GM19328 (cell line): ENCODE results near the gene ITPKA.

Source experiments
- ATAC-seq: cut with Tn5 transposase; IDR thresholded peaks from one replicate; pipeline ENCODE4 v1.9.1; 2021; ENCODE audit warnings: mild to moderate bottlenecking, moderate library complexity; ENCODE audit not compliant: unreplicated experiment

ITPKA gene

DNA sequence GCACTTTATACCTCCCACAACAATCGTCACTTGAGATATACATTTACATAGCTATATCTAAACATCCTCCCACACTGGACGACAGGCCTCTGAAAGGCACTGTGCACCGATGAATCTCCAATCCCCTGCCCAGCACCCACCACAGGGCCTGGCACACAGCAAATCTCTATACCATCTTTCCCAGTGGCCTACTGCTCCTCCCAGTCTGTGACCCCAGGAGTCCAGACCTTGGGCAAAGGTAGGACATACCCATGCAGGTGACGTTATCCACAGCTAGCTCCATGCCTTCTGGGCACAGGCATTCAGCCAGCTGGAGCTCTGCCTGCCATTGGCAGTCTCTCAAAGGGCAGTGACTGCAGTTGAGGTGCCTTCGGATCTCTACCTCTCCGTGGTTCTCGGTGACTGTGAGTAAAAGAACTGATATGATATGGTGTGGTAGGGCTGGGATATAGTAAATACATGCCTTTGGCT lies 14.2 kb downstream of the ITPKA start:
- ATAC-seq, result no peak

DNA sequence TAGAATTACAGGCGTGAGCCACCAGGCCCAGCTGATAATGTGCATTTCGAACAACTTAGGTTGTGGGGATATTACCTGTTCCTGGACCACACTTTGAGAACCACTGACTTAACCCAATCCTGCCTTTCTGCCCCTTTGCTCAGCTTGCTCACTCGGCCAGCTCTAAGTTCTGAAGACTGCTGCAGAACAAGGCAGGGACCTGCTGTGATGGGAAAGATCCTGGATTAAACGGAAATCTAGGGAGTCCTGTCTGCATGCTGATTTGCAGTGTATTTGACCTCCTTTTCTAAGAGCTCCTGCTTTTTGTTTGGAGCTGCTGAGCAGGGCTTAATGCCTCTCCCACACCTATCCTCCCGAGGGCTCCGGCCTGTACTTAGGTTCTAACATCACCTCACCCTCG lies 17.1 kb downstream of the ITPKA start:
- no peak for ATAC-seq

DNA sequence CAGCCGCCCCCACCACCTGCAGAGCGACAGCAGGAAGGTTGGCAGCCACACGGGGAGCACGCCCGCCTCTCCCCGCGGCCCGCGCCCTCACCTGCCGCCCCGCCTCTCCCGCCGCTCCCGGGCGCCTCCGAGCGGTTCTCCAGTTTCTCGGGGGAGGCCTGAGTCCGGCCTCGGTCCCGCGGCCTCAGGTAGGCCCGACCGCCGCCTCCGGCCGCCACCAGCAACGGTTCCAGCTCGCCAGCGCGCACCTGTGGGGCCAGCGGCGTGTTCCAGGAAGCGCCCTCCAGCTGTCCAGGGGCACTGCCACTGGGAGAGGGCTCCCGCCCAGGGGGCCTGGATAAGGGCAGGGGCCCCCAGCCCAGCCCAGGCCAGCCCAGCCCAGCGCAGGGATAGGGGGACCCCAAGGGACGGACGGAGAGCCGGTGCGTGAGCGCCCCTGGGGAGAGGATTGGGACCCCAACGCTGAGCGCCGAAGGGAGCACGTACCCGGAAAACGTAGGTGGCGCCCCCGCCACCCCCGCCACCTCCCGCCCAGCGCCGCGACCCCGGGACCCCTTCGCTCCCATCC lies 17.7 kb downstream of the ITPKA start:
- ATAC-seq, result no peak

GRCh38 chr15:41511899-41512369 lies 18.3 kb downstream of the ITPKA start:
- no peak for ATAC-seq

DNA sequence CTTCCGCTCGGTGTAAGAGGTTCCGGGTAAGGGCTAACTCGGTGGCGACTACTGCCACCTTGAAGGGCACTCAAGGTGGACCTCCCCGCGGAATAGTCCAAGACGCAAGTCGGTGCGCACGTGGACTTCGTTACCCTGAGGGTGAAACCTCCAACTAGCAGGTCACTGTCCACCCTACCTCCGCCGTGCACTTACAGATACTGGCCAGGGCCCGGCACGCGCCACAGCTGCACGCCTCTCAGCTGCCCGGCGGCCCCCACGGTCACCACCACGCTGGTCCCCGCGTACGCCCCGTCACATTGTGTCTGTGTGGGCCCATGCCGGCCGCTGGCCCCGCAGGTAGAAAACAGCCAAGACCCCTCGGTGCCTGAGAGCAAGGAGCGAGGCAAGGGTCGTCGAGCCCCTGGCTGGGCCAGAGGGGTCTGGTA lies 18.9 kb downstream of the ITPKA start:
- no peak for ATAC-seq

DNA sequence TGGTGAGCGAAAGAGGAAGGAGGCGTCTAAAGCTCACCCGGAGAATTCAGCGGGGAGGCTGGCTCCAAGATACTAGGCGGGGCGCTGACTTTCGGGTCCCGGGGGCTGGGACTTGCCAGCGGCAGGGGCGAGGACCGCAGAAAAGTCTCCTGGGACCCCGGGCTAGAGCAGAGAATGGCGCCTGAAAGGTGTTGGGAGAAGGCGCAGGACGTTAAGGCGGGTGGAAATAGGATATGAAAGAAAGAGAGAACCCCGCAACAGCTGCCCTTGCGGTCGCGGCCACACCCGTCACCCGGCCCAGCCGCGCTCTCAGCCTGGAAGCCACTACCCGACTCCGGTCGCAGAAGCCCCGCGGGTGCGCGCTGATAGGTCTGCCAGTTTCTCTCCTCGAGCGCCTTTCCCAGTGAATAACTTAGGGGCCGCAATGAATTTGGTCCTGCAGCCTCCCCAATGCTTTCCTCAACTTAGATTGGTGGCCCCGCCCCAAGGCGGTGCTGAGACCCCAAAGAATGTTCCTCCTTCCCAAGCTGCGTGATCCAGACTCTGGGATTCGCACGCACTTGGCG lies 19.3 kb downstream of the ITPKA start:
- ATAC-seq, result no peak

DNA sequence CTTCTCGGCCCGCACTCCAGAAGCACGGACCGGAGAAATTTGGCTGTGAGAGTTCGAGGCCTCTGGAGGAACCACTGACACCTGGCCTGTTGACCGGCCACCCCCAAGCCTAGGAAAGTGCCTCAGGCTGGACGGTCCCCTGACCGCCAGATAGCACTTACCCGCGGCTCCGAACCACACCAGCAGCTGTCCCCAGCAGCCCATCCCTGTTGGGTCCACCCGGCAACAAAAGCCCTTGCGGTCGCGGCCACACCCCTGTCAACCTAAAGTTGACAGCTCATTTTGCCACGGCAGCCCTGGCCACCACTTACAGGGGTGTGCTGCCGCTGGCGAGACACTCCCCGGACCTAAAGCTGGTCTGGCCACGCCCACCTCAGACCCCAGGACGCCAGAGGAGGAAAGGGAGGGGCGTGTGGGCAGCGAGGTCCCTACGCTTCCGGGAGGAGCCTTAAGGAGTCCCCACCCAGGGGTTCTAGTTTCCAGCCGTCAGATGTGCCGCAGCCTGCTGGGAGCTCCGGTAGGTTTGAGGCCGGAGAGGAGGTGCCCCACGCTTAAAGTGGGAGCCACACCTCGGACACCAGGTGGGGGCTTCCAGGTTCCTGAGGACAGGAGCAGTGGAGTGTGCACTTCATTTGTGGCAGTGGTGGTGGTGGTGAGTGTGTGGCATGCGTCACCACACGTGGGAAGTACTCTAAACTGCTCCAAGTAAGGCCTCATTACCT lies 20.0 kb downstream of the ITPKA start, which contains the start of gene LTK:
Gene LTK (minus strand): TSS at position 322 of the 722 bp plus-strand sequence. CDS start 118 bp downstream, at position 204.
- ATAC-seq, result no peak

DNA sequence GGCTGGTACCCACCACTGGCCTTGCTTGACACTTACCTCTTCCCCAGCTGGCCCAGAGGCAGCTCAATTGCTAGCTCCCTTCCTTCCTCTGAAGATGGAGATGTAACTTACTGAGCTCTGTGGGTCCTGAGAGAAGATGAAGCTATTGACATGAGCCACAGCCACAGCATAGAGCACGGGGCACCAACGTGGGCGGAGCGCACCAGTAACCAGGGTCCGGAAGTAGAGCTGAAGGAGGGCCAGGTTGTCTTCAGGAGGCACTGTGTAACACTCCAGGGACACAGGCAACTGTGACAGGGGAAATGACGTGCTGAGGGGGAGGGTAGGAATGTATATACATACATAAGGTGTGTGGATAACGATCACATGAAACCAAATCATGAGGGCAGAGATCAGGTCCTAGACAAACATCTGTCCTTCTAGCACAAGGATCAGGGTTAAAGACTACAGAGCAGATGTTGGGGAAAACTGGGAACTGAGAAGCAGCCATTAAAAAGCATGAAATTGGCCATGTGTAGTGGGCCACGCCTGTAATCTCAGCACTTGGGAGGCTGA lies 24.3 kb downstream of the ITPKA start:
- no peak for ATAC-seq

GRCh38 chr15:41520636-41521035 lies 27.0 kb downstream of the ITPKA start:
- no peak for ATAC-seq

DNA sequence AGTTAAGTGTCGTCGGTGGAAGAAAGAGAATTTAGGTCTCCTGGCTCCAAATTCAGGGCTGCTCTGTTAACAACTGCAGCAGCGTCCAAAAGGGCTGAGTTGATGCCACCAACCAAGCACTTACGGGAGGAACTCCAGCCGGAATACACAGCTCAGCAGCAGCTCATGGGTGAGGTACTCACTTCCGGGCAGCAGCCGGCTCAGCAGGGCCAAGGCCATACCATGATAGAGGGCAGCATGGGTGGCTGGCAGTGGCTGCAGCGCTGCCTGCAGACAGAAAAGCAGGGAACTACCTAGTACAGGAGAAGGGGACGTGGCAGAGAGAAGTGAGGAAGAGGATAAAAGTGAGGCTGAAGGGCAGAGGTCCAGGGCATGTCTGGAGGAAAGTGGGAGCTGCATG lies 27.9 kb downstream of the ITPKA start:
- ATAC-seq, result no peak

DNA sequence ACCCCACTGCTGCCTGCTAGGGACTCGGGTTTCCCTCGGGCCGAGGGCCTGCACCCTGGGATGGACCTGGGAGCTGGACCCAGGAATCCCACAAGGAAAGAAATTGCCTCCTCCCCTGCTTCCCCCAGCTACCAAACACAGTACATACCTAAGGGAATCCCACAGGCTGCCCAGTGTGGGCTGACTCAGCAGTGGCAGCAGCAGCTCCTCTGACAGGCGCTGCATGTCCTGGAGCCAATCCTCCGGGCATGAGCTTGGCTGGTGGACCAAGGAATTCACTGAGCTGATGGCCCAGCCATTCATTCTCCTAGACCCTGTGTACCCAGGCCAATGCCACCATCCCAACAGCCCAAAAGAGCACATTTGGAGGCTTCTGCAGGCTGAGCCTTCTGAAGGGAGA lies 29.4 kb downstream of the ITPKA start:
- no peak for ATAC-seq

DNA sequence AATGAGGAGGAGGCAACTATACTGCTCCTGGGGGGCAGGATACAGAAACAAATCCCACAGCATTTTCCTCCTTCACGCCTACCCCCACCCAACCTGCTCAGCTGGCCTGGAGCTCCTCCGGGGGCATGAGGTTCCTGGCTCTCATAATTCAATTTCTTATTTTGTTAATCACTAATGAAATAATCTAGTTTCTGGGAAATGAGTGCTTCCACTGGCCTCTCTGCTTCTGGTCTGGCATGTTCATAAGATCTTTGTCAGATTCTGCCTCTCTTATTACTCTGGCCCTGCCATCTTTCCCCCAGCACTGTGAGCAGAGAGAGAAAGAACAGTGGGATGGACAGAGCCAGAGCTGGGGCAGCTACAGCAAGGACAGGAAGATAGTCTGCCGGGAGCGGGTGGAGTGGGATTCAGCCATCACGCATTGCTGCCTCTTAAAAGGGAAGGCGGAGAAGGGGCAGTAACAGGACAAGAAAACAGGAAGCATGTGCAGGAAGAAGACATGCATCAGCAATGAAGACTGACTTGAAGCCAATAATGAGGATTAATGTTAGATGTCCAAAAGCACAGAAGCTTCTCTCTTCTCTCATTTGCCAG lies 36.8 kb downstream of the ITPKA start:
- no peak for ATAC-seq

DNA sequence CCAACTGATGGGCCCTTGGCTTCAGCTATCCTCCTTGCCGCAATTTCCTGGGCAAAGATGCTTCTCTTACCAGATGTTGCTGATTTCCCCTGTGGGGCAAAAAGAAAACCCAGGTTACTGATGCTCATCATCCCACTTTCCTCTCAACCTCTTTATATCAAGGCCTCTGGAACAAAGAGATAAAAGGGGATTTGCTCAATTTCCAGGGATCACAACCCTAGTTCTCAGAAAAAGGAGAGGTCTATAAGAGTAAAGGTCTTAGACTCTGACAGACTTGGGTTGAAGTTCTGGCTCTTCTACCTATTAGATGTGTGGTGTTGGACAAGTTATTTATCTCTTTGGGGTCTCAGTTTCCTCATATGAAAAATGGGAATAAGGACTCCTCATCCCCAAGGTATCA lies 41.9 kb downstream of the ITPKA start:
- ATAC-seq, result no peak

GRCh38 chr15:41536866-41537265 lies 43.2 kb downstream of the ITPKA start:
- ATAC-seq, result no peak

GRCh38 chr15:41543521-41543870 lies 49.8 kb downstream of the ITPKA start:
- ATAC-seq, result no peak

DNA sequence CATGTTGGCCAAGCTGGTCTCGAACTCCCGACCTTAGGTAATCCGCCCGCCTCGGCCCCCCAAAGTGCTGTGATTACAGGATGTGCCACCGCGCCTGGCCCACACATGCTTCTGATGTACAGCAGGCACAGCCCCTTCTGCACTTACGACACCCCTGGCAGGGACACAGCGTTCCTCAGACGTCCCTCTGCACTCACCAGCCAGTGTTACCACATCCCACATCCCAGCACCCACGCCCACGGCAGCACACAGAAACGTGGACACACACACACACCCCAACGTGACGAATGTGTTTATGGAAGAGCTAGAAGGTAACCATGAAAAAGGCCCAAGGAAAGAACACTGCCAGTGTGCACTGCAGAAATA lies 51.0 kb downstream of the ITPKA start:
- no peak for ATAC-seq

- no peak for ATAC-seq
These were observed 51.5 kb downstream of the ITPKA start for GRCh38 chr15:41545218-41545617.

DNA sequence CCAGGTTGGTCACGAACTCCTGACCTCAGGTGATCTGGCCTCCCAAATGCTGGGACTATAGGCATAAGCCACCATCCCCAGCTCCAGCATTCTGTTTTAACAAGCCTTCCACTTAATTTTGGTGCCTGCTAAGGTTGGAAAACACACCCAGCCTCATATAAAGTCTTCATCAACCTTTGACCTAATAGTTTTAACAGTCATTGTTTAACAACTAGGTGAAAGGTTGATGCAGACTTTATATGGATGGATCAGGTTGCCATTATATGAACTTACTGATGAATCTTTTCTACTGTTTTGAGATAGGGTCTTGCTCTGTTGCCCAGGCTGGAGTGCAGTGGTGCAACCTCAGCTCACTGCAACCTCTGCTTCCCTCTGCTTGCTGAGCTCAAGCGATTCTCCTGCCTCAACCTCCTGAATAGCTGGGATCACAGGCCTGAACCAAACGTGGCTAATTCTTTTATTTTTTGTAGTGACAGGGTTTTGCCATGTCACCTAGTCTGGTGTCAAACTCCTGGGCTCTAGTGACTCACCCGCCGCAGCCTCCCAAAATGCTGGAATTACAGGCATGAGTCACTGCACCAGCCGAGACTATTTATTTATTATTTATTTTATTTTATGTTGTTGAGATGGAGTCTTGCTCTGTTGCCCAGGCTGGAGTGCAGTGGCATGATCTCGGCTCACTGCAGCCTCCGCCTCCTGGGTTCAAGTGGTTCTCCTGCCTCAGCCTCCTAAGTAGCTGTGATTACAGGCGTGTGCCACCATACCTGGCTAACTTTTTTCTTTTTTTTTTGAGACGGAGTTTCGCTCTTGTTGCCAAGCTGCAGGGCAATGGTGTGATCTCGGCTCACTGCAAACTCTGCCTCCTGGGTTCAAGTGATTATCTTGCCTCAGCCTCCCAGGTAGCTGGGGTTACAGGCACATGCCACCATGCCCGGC lies 53.4 kb downstream of the ITPKA start:
- ATAC-seq, result no peak

GRCh38 chr15:41550066-41550775 lies 56.5 kb downstream of the ITPKA start:
- ATAC-seq, result no peak
